RWPE1 (cell line): ENCODE results near the gene TRPM6.

Experiments used
- CTCF ChIA-PET: fragments of 350-600 bp; sonication (Branson Sonifier 250); formaldehyde crosslinking; extraction: SDS; loops from one replicate; lab custom pipeline; 2021; lab: Yijun Ruan, JAX
- POLR2A ChIA-PET: fragments of 400-600 bp; formaldehyde crosslinking; extraction: SDS; loops from one replicate; lab custom pipeline; 2020; ENCODE audit warnings: antibody characterized with exemption; ENCODE audit not compliant: low non-redundant PET; lab: Yijun Ruan, JAX
- DNase-seq: peaks from one replicate; pipeline ENCODE4 v3.0.0; 2012; ENCODE audit warnings: low spot score
- H3K27ac ChIP-seq: fragments of 450-650 bp; 2 replicates; pipeline ENCODE4 v1.5.1; 2017
- CTCF ChIP-seq: fragments of 450-650 bp; conservative IDR thresholded peaks from 2 replicates; pipeline ENCODE4 v1.5.1; 2017; ENCODE audit warnings: low read depth, mild to moderate bottlenecking

Gene TRPM6

GRCh38 chr9:74810200-74810599 is 77.5 kb downstream of the TRPM6 start:
- no peak overlapping the region for H3K27ac ChIP-seq
- ChIA-PET POLR2A (no interaction called here), CTCF (no interaction called here)
- no peak for TF ChIP-seq CTCF
- no peak for DNase-seq

DNA sequence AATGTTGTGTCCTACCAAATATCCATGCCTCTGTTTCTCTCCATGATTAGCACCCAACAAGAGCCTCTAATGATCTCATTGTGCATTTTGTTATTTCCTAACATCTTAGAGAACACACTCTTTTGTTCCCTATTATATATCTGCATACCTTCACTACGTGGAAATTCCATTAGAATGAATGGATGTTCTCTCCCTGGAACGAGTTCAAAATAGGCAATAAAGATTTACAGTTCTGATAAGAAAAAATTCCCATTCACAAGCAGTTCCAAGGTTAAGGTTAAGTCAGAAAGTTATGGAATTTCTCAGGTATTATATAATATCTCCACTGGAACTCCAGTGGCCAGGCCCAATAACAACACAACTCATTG is 83.7 kb downstream of the TRPM6 start:
- DNase-seq = peak; percentile 74
- H3K27ac ChIP-seq = no peak overlapping the region
- ChIA-PET CTCF (interaction anchor here (0.6 to 0.8 kb wide), 3 partner anchors 16 to 34 kb away, joined by 3 read pairs; no protein-coding TSS in a partner anchor), POLR2A (no interaction called here)
- no peak for TF ChIP-seq CTCF

- no peak for TF ChIP-seq CTCF
- no peak overlapping the region for H3K27ac ChIP-seq
- ChIA-PET CTCF (interaction anchor here (0.7 to 0.8 kb wide), 2 partner anchors 29 to 35 kb away, joined by 3 read pairs; no protein-coding TSS in a partner anchor), POLR2A (no interaction called here)
- DNase-seq = peak; percentile 24
Measured at GRCh38 chr9:74803376-74804017, 84.2 kb downstream of the TRPM6 start.

GRCh38 chr9:74800226-74800625 is 87.5 kb downstream of the TRPM6 start:
- TF ChIP-seq CTCF = no peak
- CTCF ChIA-PET = interaction anchor here (0.7 to 1.6 kb wide), 2 partner anchors 26 to 312 kb away, joined by 4 read pairs; no protein-coding TSS in a partner anchor
- DNase-seq = no peak
- H3K27ac ChIP-seq = no peak overlapping the region
- POLR2A ChIA-PET = no interaction called here

GRCh38 chr9:74795803-74796202 is 91.9 kb downstream of the TRPM6 start:
- ChIA-PET POLR2A (no interaction called here), CTCF (no interaction called here)
- H3K27ac ChIP-seq = no peak overlapping the region
- no peak for TF ChIP-seq CTCF
- DNase-seq = no peak

DNA sequence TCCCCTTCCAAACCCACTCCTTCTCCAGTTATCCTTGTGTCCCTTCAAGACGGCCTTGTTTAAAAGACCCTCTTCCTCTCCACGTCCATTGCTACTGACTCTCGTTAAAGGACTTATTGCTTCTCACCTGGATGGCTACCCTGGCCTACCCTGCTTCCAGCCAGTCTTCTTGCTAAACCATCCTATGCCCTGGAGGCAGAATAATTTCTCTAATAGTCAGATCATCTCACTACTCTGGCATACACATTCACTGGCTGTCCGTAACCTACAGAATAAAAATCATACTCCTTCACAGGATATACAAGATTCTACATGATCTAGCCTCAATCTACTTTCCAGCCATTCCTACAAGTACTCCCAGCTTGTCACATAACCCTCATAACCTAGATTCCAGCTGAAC is 92.6 kb downstream of the TRPM6 start:
- H3K27ac ChIP-seq = no peak overlapping the region
- TF ChIP-seq CTCF = no peak
- no peak for DNase-seq
- CTCF ChIA-PET = interaction anchor here (0.6 kb wide), 1 partner anchor 11 kb away, joined by 3 read pairs; no protein-coding TSS in a partner anchor
- POLR2A ChIA-PET = no interaction called here
